ENCODE data around the gene CTIF.

The CTIF gene

DNA sequence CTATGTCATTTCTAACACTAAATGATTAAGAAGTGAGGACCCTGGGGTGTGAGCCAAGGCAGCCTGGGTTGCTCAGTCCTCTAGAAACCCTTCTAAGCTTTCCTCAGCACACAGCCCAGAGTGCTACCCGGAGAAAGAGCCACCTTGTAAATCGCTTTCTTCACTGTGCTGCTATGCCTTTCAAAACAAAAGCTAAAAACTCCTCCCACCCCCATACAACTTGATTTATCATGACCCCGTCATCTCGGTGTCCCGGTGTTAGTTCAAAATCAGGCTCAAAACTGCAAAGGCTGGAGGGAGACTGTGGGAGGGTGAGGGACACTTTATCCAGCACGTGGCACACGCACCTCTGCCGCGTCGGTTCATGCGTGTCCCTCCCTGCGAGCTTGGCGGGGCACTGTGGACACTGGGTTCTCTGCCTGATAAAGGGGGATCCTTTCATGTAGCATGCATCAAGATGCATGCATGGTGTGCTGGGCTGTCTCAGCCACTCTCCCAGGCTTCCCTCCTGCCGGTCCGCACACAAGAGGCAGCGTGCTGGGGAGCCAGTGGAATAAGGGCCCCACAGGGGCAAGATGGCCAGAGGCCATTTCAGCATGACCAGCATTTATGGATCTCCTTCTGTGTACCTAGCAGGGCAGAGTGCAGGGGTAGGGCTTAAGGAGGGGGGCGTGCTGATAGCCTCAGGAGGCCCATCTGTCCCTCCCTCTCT, 241.5 kb downstream of the CTIF start:
- H3K4me2 ChIP-seq (ENCODE audit: low read length): no peak overlapping the region
- H3K4me1 ChIP-seq (ENCODE audit: low read length): peaks cover 25% of the 10 kb centered on the region
- no peaks in the 10 kb centered on the region for H3K79me2 ChIP-seq (ENCODE audit: low read length)
- TF ChIP-seq, protein P1, sequence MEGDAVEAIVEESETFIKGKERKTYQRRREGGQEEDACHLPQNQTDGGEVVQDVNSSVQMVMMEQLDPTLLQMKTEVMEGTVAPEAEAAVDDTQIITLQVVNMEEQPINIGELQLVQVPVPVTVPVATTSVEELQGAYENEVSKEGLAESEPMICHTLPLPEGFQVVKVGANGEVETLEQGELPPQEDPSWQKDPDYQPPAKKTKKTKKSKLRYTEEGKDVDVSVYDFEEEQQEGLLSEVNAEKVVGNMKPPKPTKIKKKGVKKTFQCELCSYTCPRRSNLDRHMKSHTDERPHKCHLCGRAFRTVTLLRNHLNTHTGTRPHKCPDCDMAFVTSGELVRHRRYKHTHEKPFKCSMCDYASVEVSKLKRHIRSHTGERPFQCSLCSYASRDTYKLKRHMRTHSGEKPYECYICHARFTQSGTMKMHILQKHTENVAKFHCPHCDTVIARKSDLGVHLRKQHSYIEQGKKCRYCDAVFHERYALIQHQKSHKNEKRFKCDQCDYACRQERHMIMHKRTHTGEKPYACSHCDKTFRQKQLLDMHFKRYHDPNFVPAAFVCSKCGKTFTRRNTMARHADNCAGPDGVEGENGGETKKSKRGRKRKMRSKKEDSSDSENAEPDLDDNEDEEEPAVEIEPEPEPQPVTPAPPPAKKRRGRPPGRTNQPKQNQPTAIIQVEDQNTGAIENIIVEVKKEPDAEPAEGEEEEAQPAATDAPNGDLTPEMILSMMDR (IDR thresholded peaks at IDR 0.05; ENCODE audit: low read depth, low read length): no peak
- TF ChIP-seq EZH2phosphoT487 (IDR thresholded peaks at IDR 0.05; ENCODE audit: low read depth): no peak
- no peaks in the 10 kb centered on the region for H3K9me3 ChIP-seq (ENCODE audit: insufficient read depth, low read length)
- H3K27me3 ChIP-seq (ENCODE audit: low read depth, low read length): peaks cover 13% of the 10 kb centered on the region
- H2AFZ ChIP-seq (ENCODE audit: low read depth, low read length): no peak overlapping the region
- no peak overlapping the region for H3K27ac ChIP-seq (ENCODE audit: low read length)
- no peak overlapping the region for H3K4me3 ChIP-seq (ENCODE audit: low read length)
- peaks cover 42% of the 10 kb centered on the region for H4K20me1 ChIP-seq (ENCODE audit: insufficient read depth, low read length)
- no peak overlapping the region for H3K9ac ChIP-seq (ENCODE audit: low read length)
- H3K36me3 ChIP-seq (replicated peaks; ENCODE audit: low read depth, low read length): no peaks in the 10 kb centered on the region

- H3K9ac ChIP-seq (ENCODE audit: low read length): no peak overlapping the region
Observed at GRCh38 chr18:48780913-48781162, 242.0 kb downstream of the CTIF start.

DNA sequence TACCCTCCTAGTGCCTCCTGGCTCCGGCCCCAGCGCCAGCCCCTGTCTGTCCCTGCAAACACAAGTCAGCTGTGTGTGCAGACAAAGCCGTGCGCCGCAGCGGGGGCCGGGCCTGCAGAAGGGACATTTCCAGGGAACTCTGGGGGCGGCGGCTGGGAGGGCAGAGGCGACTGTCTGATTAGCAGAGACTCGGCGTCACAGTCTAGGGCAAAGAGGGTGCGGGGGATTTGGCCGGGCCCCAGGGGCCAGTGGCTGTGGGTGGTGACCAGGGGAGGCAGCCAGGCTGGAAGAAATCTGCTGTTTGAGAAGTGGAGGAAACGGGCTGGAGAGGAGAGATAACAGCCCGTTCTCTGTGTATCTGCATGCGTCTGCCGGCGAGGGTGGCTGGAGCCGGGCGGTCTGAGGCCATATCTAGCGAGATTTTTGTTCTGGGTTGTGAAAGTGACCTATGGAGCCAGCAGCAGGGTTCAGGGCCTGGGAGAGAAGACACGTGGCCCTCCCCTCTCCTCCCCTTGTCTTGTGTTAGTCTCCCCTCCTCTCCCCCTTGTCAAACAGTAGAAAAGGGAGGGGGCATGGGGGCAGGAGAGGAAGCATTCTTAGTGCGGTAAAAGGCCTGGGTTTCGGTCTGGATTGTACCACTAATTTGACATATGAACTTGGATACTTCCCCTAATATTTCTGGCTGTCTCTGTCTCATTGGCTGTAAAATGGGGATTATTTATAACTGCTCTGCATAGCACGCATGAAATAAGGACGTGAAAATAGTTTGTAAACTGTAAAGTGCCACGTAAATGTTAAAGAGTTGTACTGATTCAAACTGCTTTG, 242.5 kb downstream of the CTIF start:
- H3K27ac ChIP-seq (ENCODE audit: low read length): no peak overlapping the region
- peaks cover 35% of the 10 kb centered on the region for H3K4me1 ChIP-seq (ENCODE audit: low read length)
- H2AFZ ChIP-seq (ENCODE audit: low read depth, low read length): no peak overlapping the region
- H3K9me3 ChIP-seq (ENCODE audit: insufficient read depth, low read length): no peaks in the 10 kb centered on the region
- no peak overlapping the region for H3K4me2 ChIP-seq (ENCODE audit: low read length)
- TF ChIP-seq, protein P1 (IDR thresholded peaks at IDR 0.05; ENCODE audit: low read depth, low read length): no peak
- H3K36me3 ChIP-seq (replicated peaks; ENCODE audit: low read depth, low read length): no peaks in the 10 kb centered on the region
- H3K4me3 ChIP-seq (ENCODE audit: low read length): no peak overlapping the region
- H4K20me1 ChIP-seq (ENCODE audit: insufficient read depth, low read length): peaks cover 52% of the 10 kb centered on the region
- peaks cover 19% of the 10 kb centered on the region for H3K27me3 ChIP-seq (ENCODE audit: low read depth, low read length)
- no peaks in the 10 kb centered on the region for H3K79me2 ChIP-seq (ENCODE audit: low read length)
- H3K9ac ChIP-seq (ENCODE audit: low read length): no peak overlapping the region

More at GRCh38 chr18:48780913-48781162, 242.0 kb downstream of the CTIF start:
- no peak overlapping the region for H3K4me2 ChIP-seq (ENCODE audit: low read length)
- TF ChIP-seq EZH2phosphoT487 (IDR thresholded peaks at IDR 0.05; ENCODE audit: low read depth): no peak
- TF ChIP-seq, protein P1 (IDR thresholded peaks at IDR 0.05; ENCODE audit: low read depth, low read length): no peak
- no peak overlapping the region for H3K4me3 ChIP-seq (ENCODE audit: low read length)
- H3K4me1 ChIP-seq (ENCODE audit: low read length): peaks cover 30% of the 10 kb centered on the region
- no peaks in the 10 kb centered on the region for H3K79me2 ChIP-seq (ENCODE audit: low read length)
- peaks cover 14% of the 10 kb centered on the region for H3K27me3 ChIP-seq (ENCODE audit: low read depth, low read length)
- peaks cover 46% of the 10 kb centered on the region for H4K20me1 ChIP-seq (ENCODE audit: insufficient read depth, low read length)
- no peak overlapping the region for H2AFZ ChIP-seq (ENCODE audit: low read depth, low read length)
- H3K27ac ChIP-seq (ENCODE audit: low read length): no peak overlapping the region
- H3K36me3 ChIP-seq (replicated peaks; ENCODE audit: low read depth, low read length): no peaks in the 10 kb centered on the region
- H3K9me3 ChIP-seq (ENCODE audit: insufficient read depth, low read length): no peaks in the 10 kb centered on the region

- H2AFZ ChIP-seq (ENCODE audit: low read depth, low read length): no peak overlapping the region
- TF ChIP-seq EZH2phosphoT487 (IDR thresholded peaks at IDR 0.05; ENCODE audit: low read depth): no peak
- TF ChIP-seq, protein P1 (IDR thresholded peaks at IDR 0.05; ENCODE audit: low read depth, low read length): no peak
- no peak overlapping the region for H3K4me3 ChIP-seq (ENCODE audit: low read length)
- no peaks in the 10 kb centered on the region for H3K36me3 ChIP-seq (replicated peaks; ENCODE audit: low read depth, low read length)
- H3K79me2 ChIP-seq (ENCODE audit: low read length): no peaks in the 10 kb centered on the region
- no peaks in the 10 kb centered on the region for H3K9me3 ChIP-seq (ENCODE audit: insufficient read depth, low read length)
- H4K20me1 ChIP-seq (ENCODE audit: insufficient read depth, low read length): peaks cover 54% of the 10 kb centered on the region
- no peak overlapping the region for H3K9ac ChIP-seq (ENCODE audit: low read length)
- H3K4me2 ChIP-seq (ENCODE audit: low read length): no peak overlapping the region
- no peak overlapping the region for H3K27ac ChIP-seq (ENCODE audit: low read length)
- H3K4me1 ChIP-seq (ENCODE audit: low read length): peaks cover 36% of the 10 kb centered on the region
- H3K27me3 ChIP-seq (ENCODE audit: low read depth, low read length): peaks cover 24% of the 10 kb centered on the region
Observed at GRCh38 chr18:48781988-48782363, 243.1 kb downstream of the CTIF start.
